HCT116 (cell line): ENCODE measurements around the gene NUP133. TPM values are rescaled to one million over a fixed set of nuclear protein-coding genes. Genes with fewer than 3 reads are reported as not detected.

ENCODE experiments used
- ATAC-seq: fragments of 200-7000 bp; cut with Tn5 transposase; 2 replicates; pipeline ENCODE4 v1.9.1; 2020; ENCODE audit warnings: mild to moderate bottlenecking, moderate library complexity
- BruUV-seq: library from RNA; stranded (reverse); fragments of 400-500 nt; replicated peaks from 2 replicates; lab custom pipeline; 2021; lab: Mats Ljungman, UMichigan
- CTCF ChIA-PET: fragments of 300-600 bp; sonication (Branson Sonifier 250); formaldehyde crosslinking; loops from one replicate; lab custom pipeline; 2021; ENCODE audit warnings: antibody characterized with exemption; lab: Charles Lee
- POLR2A ChIA-PET: fragments of 300-600, 350-600 bp; sonication (Branson Sonifier 250); formaldehyde crosslinking; loops from one replicate; lab custom pipeline; 2021; ENCODE audit warnings: antibody characterized with exemption; lab: Charles Lee
- RAD21 ChIA-PET, 2 experiments: fragments of 300-600 bp; sonication (Branson Sonifier 250); formaldehyde crosslinking; loops; one replicate each; lab custom pipeline; 2023; ENCODE audit warnings: low total read pairs in 2 of 2; ENCODE audit not compliant: uncharacterized antibody in 2 of 2, unreplicated experiment in 2 of 2, low non-redundant PET in 1 of 2; lab: Charles Lee
- DNase-seq: peaks from one replicate; pipeline ENCODE4 v3.0.0-alpha.2; 2010; ENCODE audit warnings: low read depth, low spot score
- H2AFZ ChIP-seq: fragments of 200-600 bp; shearing (Covaris generic), sonication (generic); 2 replicates; pipeline ENCODE4 v1.6.1; 2017; ENCODE audit warnings: low read depth, mixed run types, mixed read lengths, antibody characterized with exemption, low read length; ENCODE audit not compliant: poor library complexity, severe bottlenecking
- H3K27ac ChIP-seq: 2 replicates; pipeline ENCODE4 v1.5.1; 2012; ENCODE audit warnings: low read depth, low read length
- H3K27me3 ChIP-seq: fragments of 200-600 bp; sonication (generic); 2 replicates; pipeline ENCODE4 v1.6.1; 2016; ENCODE audit warnings: mixed run types, low read length, mixed read lengths; ENCODE audit not compliant: insufficient read depth
- H3K36me3 ChIP-seq, 2 experiments: fragments of 200-500 bp in 1 of 2; fragments of 200-600 bp in 1 of 2; sonication (Bioruptor generic) in 1 of 2; sonication (generic) in 1 of 2; 2 replicates each; pipeline versions ENCODE4 v1.5.1 to v1.6.1; 2014 to 2016; ENCODE audit warnings: low read length in 2 of 2, inconsistent platforms in 1 of 2, mixed read lengths in 1 of 2, mixed run types in 1 of 2; ENCODE audit not compliant: insufficient read depth in 2 of 2, control insufficient read depth in 1 of 2
- H3K4me1 ChIP-seq, 2 experiments: fragments of 200-600 bp in 1 of 2; sonication (generic) in 1 of 2; 2 replicates each; pipeline versions ENCODE4 v1.5.1 to v1.6.1; 2012 to 2017; ENCODE audit warnings: low read length in 2 of 2, inconsistent platforms in 1 of 2, mild to moderate bottlenecking in 1 of 2, mixed read lengths in 1 of 2, mixed run types in 1 of 2, moderate library complexity in 1 of 2; ENCODE audit not compliant: insufficient read depth in 2 of 2, control insufficient read depth in 1 of 2
- H3K4me2 ChIP-seq: fragments of 200-600 bp; sonication (generic); 2 replicates; pipeline ENCODE4 v1.6.1; 2017; ENCODE audit warnings: mixed run types, low read length, mixed read lengths
- H3K4me3 ChIP-seq, 2 experiments: fragments of 200-600 bp in 1 of 2; sonication (generic) in 1 of 2; replicated peaks in 1 of 2; 2 replicates each; pipeline ENCODE4 v1.5.1; 2011 to 2016; ENCODE audit warnings: low read length in 2 of 2, control low read depth in 1 of 2, low read depth in 1 of 2, mild to moderate bottlenecking in 1 of 2, mixed read lengths in 1 of 2, mixed run types in 1 of 2
- H3K79me2 ChIP-seq: fragments of 200-600 bp; sonication (generic); 2 replicates; pipeline ENCODE4 v1.6.1; 2017; ENCODE audit warnings: mild to moderate bottlenecking, mixed run types, low read length, moderate library complexity, mixed read lengths; ENCODE audit not compliant: insufficient read depth
- H3K9ac ChIP-seq: fragments of 200-600 bp; sonication (generic); 2 replicates; pipeline ENCODE4 v1.6.1; 2016; ENCODE audit warnings: low read length, mixed read lengths
- H3K9me2 ChIP-seq: fragments of 200-600 bp; sonication (generic), shearing (Covaris generic); 2 replicates; pipeline ENCODE4 v1.6.1; 2017; ENCODE audit warnings: mixed run types, mild to moderate bottlenecking, moderate library complexity; ENCODE audit not compliant: insufficient read depth
- H3K9me3 ChIP-seq, 2 experiments: fragments of 200-500 bp in 1 of 2; fragments of 200-600 bp in 1 of 2; sonication (Bioruptor generic) in 1 of 2; sonication (generic) in 1 of 2; 2 replicates each; pipeline ENCODE4 v1.6.1; 2014 to 2017; ENCODE audit warnings: low read length in 2 of 2, mixed read lengths in 2 of 2, inconsistent platforms in 1 of 2, low read depth in 1 of 2, mild to moderate bottlenecking in 1 of 2, mixed run types in 1 of 2, moderate library complexity in 1 of 2; ENCODE audit not compliant: control insufficient read depth in 1 of 2, insufficient read depth in 1 of 2
- H4K20me1 ChIP-seq: fragments of 200-600 bp; sonication (generic), shearing (Covaris generic); 2 replicates; pipeline ENCODE4 v1.6.1; 2017; ENCODE audit warnings: mixed run types, mild to moderate bottlenecking, moderate library complexity; ENCODE audit not compliant: insufficient read depth
- CBX3 ChIP-seq: IDR thresholded peaks from 2 replicates; pipeline ENCODE4 v1.6.1; 2012; ENCODE audit warnings: low read depth
- CEBPB ChIP-seq: IDR thresholded peaks from 2 replicates; pipeline ENCODE4 v1.6.1; 2012; ENCODE audit warnings: low read depth
- EGR1 ChIP-seq: IDR thresholded peaks from 2 replicates; pipeline ENCODE4 v1.6.1; 2012; ENCODE audit warnings: low read depth
- ELF1 ChIP-seq: IDR thresholded peaks from 2 replicates; pipeline ENCODE4 v1.6.1; 2012; ENCODE audit warnings: low read depth, borderline replicate concordance
- EZH2 ChIP-seq: fragments of 200-600 bp; sonication (generic); IDR thresholded peaks from 2 replicates; pipeline ENCODE4 v1.6.1; 2017; ENCODE audit warnings: antibody characterized with exemption, mixed run types
- JUND ChIP-seq: IDR thresholded peaks from 2 replicates; pipeline ENCODE4 v1.6.1; 2012
- POLR2A ChIP-seq: IDR thresholded peaks from 2 replicates; pipeline ENCODE4 v1.7.0; 2011; ENCODE audit warnings: borderline replicate concordance; ENCODE audit not compliant: insufficient read depth, insufficient read length; ENCODE audit errors: extremely low read depth
- RAD21 ChIP-seq: IDR thresholded peaks from 2 replicates; pipeline ENCODE4 v1.6.1; 2012; ENCODE audit warnings: low read depth, mild to moderate bottlenecking
- SIN3A ChIP-seq: IDR thresholded peaks from 2 replicates; pipeline ENCODE4 v1.6.1; 2012; ENCODE audit warnings: low read depth
- SP1 ChIP-seq: IDR thresholded peaks from 2 replicates; pipeline ENCODE4 v1.6.1; 2012; ENCODE audit warnings: low read depth
- SRF ChIP-seq: IDR thresholded peaks from 2 replicates; pipeline ENCODE4 v1.6.1; 2012; ENCODE audit warnings: low read depth
- ZFX ChIP-seq: fragments of 450-650 bp; IDR thresholded peaks from 2 replicates; pipeline ENCODE4 v1.6.1; 2017
- intact Hi-C: fragments of 100-400 bp; cut with micrococcal nuclease; formaldehyde crosslinking; loops from 2 replicates; pipeline ENCODE4 v1.10.0; 2022
- total RNA-seq: library from RNA; stranded (reverse); gene quantifications from one replicate; pipeline ENCODE4 v1.2.1, GENCODE V29; 2021; ENCODE audit not compliant: unreplicated experiment
- TF ChIP-seq, protein P1 (sequence below): IDR thresholded peaks from 2 replicates; pipeline ENCODE4 v1.6.1; 2012
- TF ChIP-seq, protein P2 (sequence below): IDR thresholded peaks from 2 replicates; pipeline ENCODE4 v1.6.1; 2012; ENCODE audit warnings: low read depth

Gene NUP133
- total RNA-seq, 1 experiment from 2014 or later = 52.5 TPM

- ChIA-PET RAD21 (no interaction called here), POLR2A (no interaction called here), CTCF (no interaction called here)
- no peaks in the 10 kb centered on the region for H3K4me1 ChIP-seq
- no peaks in the 10 kb centered on the region for H3K79me2 ChIP-seq
- BruUV-seq = no TSS peak
- ATAC-seq (no peak), DNase-seq (no peak)
- H3K4me2 ChIP-seq = no peak overlapping the region
- intact Hi-C loops = no loop called here
- H3K27me3 ChIP-seq = no peaks in the 10 kb centered on the region
- no peaks in the 10 kb centered on the region for H3K9me3 ChIP-seq
- no peaks in the 10 kb centered on the region for H3K36me3 ChIP-seq
- no peaks in the 10 kb centered on the region for H3K9me2 ChIP-seq
- TF ChIP-seq, protein P1, sequence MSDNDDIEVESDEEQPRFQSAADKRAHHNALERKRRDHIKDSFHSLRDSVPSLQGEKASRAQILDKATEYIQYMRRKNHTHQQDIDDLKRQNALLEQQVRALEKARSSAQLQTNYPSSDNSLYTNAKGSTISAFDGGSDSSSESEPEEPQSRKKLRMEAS = no peak
- TF ChIP-seq JUND (no peak), POLR2A (no peak), SP1 (no peak), ZFX (no peak), EGR1 (no peak), CBX3 (no peak), SRF (no peak), RAD21 (no peak), ELF1 (no peak), EZH2 (no peak), SIN3A (no peak), CEBPB (no peak)
- TF ChIP-seq, protein P2, sequence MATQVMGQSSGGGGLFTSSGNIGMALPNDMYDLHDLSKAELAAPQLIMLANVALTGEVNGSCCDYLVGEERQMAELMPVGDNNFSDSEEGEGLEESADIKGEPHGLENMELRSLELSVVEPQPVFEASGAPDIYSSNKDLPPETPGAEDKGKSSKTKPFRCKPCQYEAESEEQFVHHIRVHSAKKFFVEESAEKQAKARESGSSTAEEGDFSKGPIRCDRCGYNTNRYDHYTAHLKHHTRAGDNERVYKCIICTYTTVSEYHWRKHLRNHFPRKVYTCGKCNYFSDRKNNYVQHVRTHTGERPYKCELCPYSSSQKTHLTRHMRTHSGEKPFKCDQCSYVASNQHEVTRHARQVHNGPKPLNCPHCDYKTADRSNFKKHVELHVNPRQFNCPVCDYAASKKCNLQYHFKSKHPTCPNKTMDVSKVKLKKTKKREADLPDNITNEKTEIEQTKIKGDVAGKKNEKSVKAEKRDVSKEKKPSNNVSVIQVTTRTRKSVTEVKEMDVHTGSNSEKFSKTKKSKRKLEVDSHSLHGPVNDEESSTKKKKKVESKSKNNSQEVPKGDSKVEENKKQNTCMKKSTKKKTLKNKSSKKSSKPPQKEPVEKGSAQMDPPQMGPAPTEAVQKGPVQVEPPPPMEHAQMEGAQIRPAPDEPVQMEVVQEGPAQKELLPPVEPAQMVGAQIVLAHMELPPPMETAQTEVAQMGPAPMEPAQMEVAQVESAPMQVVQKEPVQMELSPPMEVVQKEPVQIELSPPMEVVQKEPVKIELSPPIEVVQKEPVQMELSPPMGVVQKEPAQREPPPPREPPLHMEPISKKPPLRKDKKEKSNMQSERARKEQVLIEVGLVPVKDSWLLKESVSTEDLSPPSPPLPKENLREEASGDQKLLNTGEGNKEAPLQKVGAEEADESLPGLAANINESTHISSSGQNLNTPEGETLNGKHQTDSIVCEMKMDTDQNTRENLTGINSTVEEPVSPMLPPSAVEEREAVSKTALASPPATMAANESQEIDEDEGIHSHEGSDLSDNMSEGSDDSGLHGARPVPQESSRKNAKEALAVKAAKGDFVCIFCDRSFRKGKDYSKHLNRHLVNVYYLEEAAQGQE = no peak
- no peak overlapping the region for H2AFZ ChIP-seq
- no peak overlapping the region for H3K9ac ChIP-seq
- H3K27ac ChIP-seq = no peak overlapping the region
- H4K20me1 ChIP-seq = no peaks in the 10 kb centered on the region
- no peak overlapping the region for H3K4me3 ChIP-seq
Measured at GRCh38 chr1:229392936-229393335, 115.2 kb downstream of the NUP133 start.

Other genes starting within 250 kb of the NUP133 start
- 101 TPM for gene RAB4A, start 237.2 kb downstream of the NUP133 start, total RNA-seq
- gene CCSAP, start 165.3 kb downstream of the NUP133 start, total RNA-seq = 10.9 TPM
- gene ACTA1, start 74.2 kb downstream of the NUP133 start, total RNA-seq = not detected
- 20.3 TPM for gene ABCB10, start 50.4 kb upstream of the NUP133 start, total RNA-seq
- gene TAF5L, start 117.8 kb upstream of the NUP133 start, total RNA-seq = 22.4 TPM
- 20.4 TPM for gene URB2, start 117.9 kb upstream of the NUP133 start, total RNA-seq